PFSK-1 (cell line): ENCODE results near the gene CHAF1B.

Experiments used
- POLR2AphosphoS5 ChIP-seq: IDR thresholded peaks from 2 replicates; pipeline ENCODE4 v1.6.1; 2012; ENCODE audit warnings: low read depth, mild to moderate bottlenecking, control low read depth, low read length, moderate library complexity
- TAF1 ChIP-seq: IDR thresholded peaks from 2 replicates; pipeline ENCODE4 v1.6.1; 2012; ENCODE audit warnings: low read length, control low read depth, borderline replicate concordance; ENCODE audit not compliant: insufficient read depth

DNA sequence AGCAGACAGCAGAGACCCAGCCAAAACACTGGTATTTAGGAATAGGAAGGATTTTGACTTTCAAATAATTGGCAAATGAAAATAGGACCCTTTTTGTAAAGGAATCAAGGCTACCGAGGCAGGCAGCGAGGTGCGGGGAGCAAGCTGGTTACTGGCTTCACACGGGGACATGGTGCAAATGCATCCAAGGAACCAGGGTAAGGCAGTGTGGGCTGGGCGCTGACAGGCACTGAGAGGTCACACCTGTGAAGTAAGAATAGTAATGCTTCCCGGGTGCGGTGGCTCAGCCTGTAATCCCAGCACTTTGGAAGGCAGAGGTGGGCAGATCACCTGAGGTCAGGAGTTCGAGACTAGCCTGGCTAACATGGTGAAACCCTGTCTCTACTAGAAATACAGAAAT lies 15.5 kb downstream of the CHAF1B start:
- TF ChIP-seq POLR2AphosphoS5 (no peak), TAF1 (no peak)
